ENCODE measurements around the gene DCT.
"Not testable (repeated sequence)": the region's sequence is repeated elsewhere in the genome, so short reads cannot be mapped to it uniquely, and the experiment has no call there.

The DCT gene

DNA sequence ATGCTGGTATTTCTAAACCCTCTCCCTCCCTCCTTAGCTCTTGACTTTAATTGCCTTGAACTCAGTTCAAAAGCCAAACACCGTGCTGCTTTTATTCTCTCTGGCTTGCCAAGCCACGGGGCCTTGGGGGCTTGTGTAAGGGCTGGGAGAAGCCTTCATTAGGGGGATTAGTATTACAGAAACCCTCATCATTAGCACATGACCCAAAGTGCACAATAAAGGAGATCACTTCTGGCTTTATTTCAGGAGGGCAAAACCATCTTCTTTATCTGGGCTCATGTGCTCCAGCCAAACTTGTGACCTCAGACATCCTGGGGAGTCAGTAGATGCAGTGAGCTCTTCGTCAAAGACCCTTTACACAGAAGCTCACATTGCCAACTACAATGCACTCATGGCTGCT, at the start of gene DCT:
DCT (minus strand) TSS at position 67 of the 400 bp plus-strand sequence. CDS start 427 bp downstream, outside the sequence.
- no peaks in the 10 kb centered on the region for H3K27me3 ChIP-seq (ENCODE audit: control insufficient read depth in 1 of 2, insufficient read depth in 2 of 2, low read length in 2 of 2)
- peaks cover 0 to 3% of the 10 kb centered on the region in 2 donors for H3K9me3 ChIP-seq (ENCODE audit: control insufficient read depth in 2 of 2, low read length in 2 of 2)
- H3K9ac ChIP-seq (ENCODE audit: low read length in 2 of 2): no peak within 1 kb of the TSS
- no peaks in the 10 kb centered on the region for H3K4me1 ChIP-seq (ENCODE audit: control insufficient read depth, insufficient read depth, low read length)
- no peaks in the 10 kb centered on the region for H3K36me3 ChIP-seq (ENCODE audit: control insufficient read depth in 2 of 2, insufficient read depth in 2 of 2, low read length in 2 of 2)
- H3K4me3 ChIP-seq (ENCODE audit: low read length in 2 of 2): no peak within 1 kb of the TSS
- H3K27ac ChIP-seq (ENCODE audit: low read length): no peak within 1 kb of the TSS

DNA sequence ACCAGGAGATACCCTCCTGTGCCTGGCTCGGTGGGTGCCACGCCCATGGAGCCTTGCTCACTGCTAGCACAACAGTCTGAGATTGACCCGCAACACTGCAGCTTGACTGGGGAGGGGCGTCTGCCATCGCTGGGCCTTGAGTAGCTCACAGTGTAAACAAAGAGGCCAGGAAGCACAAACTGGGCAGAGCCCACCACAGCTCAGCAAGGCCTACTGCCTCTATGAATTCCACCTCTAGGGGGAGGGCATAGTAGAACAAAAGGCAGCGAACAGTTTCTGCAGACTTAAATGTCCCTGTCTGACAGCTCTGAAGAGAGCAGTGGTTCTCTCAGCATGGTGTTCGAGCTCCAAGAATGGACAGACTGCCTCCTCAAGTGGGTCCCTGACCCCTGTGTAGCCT, 47.5 kb upstream of the DCT start:
- not testable (repeated sequence) for H3K4me1 ChIP-seq (ENCODE audit: control insufficient read depth, insufficient read depth, low read length); H3K9me3 ChIP-seq (ENCODE audit: control insufficient read depth in 2 of 2, low read length in 2 of 2); H3K4me3 ChIP-seq (ENCODE audit: low read length in 2 of 2); H3K9ac ChIP-seq (ENCODE audit: low read length in 2 of 2); H3K27ac ChIP-seq (ENCODE audit: low read length); H3K36me3 ChIP-seq (ENCODE audit: control insufficient read depth in 2 of 2, insufficient read depth in 2 of 2, low read length in 2 of 2); H3K27me3 ChIP-seq (ENCODE audit: control insufficient read depth in 1 of 2, insufficient read depth in 2 of 2, low read length in 2 of 2)

DNA sequence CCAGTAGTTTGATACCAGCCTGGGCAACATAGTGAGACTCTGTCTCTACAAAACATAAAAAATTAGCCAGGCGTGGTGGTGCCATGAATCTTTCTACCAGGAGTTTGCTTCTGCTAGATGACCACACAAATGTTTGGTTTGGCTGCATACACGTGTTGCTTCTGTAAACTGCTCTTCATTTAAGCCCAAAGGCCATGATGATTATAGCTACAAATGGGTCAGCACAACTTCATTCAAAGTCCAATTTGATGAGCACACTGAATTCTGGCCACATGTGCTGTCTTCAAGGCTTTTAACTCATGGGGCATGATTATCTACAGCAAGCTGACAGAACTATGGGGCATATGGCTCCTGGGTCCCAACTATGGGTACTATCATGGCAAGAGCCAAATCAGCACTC, 46.3 kb upstream of the DCT start:
- Histone ChIP-seq H3K27ac (ENCODE audit: low read length) (no peak overlapping the region), H3K9me3 (ENCODE audit: control insufficient read depth in 2 of 2, low read length in 2 of 2) (no peaks in the 10 kb centered on the region), H3K36me3 (ENCODE audit: control insufficient read depth in 2 of 2, insufficient read depth in 2 of 2, low read length in 2 of 2) (peaks cover 0 to 2% of the 10 kb centered on the region in 2 donors), H3K4me1 (ENCODE audit: control insufficient read depth, insufficient read depth, low read length) (no peaks in the 10 kb centered on the region), H3K4me3 (ENCODE audit: low read length in 2 of 2) (no peak overlapping the region), H3K27me3 (ENCODE audit: control insufficient read depth in 1 of 2, insufficient read depth in 2 of 2, low read length in 2 of 2) (no peaks in the 10 kb centered on the region), H3K9ac (ENCODE audit: low read length in 2 of 2) (no peak overlapping the region)

DNA sequence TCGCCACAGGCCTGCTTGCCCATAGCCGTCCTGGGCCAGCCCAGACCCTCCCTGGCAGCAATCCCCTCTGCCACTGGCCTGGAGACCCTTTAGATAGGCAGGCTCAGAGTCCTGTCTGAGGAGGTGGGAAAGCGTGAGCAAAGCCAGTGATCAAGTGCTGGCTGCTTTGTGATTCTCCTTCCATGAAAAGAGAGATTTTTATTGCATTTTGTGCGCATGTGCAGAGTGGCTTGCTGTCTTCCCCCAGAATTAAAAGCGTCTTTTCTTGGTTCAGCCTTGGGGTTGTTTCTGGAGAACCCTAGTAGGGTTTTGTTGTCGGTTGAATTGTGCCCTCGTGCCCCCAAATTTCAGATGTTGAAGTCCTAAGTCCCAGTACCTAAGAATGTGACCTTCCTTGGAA, 44.9 kb upstream of the DCT start:
- Histone ChIP-seq H3K9ac (ENCODE audit: low read length in 2 of 2) (no peak overlapping the region), H3K4me3 (ENCODE audit: low read length in 2 of 2) (no peak overlapping the region), H3K9me3 (ENCODE audit: control insufficient read depth in 2 of 2, low read length in 2 of 2) (no peaks in the 10 kb centered on the region), H3K27me3 (ENCODE audit: control insufficient read depth in 1 of 2, insufficient read depth in 2 of 2, low read length in 2 of 2) (no peaks in the 10 kb centered on the region), H3K27ac (ENCODE audit: low read length) (no peak overlapping the region), H3K4me1 (ENCODE audit: control insufficient read depth, insufficient read depth, low read length) (no peaks in the 10 kb centered on the region), H3K36me3 (ENCODE audit: control insufficient read depth in 2 of 2, insufficient read depth in 2 of 2, low read length in 2 of 2) (peaks cover 0 to 2% of the 10 kb centered on the region in 2 donors)

DNA sequence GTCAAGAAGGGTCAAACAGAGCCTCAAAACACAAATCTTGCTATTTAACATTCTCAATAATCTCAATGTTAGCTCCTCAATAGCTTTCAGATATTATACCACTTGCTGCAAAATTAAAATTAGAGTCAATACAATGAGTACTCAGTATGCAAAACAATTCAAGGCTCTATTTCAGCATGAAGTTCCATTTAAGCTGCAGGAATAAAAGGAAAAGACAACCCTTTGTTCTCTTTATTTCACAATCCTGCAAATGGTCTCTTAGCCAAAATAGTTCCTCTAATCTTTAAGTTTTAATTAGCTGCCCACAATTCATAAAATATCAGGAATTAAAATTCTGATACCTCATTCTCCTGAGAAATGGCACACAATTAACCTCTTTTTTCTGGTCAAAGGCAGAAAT, 40.5 kb upstream of the DCT start:
- no peak overlapping the region for H3K4me3 ChIP-seq (ENCODE audit: low read length in 2 of 2)
- H3K27me3 ChIP-seq (ENCODE audit: control insufficient read depth in 1 of 2, insufficient read depth in 2 of 2, low read length in 2 of 2): no peaks in the 10 kb centered on the region
- H3K27ac ChIP-seq (ENCODE audit: low read length): no peak overlapping the region
- H3K36me3 ChIP-seq (ENCODE audit: control insufficient read depth in 2 of 2, insufficient read depth in 2 of 2, low read length in 2 of 2): peaks cover 0 to 2% of the 10 kb centered on the region in 2 donors
- H3K4me1 ChIP-seq (ENCODE audit: control insufficient read depth, insufficient read depth, low read length): no peaks in the 10 kb centered on the region
- H3K9me3 ChIP-seq (ENCODE audit: control insufficient read depth in 2 of 2, low read length in 2 of 2): no peaks in the 10 kb centered on the region
- H3K9ac ChIP-seq (ENCODE audit: low read length in 2 of 2): no peak overlapping the region

DNA sequence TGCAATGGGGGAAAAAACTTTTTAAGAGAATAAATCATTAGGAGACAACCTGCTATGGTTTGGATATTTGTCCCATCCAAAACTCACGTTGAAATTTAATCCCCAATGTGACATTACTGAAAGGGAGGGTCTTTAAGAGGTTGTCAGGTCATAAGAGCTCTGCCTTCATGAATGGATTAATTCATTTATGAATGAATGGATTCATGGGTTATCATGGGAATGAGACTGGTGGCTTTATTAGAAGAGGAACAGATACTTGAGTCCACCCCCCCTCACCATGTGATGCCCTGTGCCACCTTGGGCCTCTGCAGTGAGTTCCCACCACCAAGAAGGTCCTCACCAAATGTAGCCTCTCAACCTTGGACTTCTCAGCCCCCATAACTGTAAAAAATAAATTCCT, 37.0 kb upstream of the DCT start:
- Histone ChIP-seq H3K27me3 (ENCODE audit: control insufficient read depth in 1 of 2, insufficient read depth in 2 of 2, low read length in 2 of 2) (no peaks in the 10 kb centered on the region), H3K9ac (ENCODE audit: low read length in 2 of 2) (no peak overlapping the region), H3K27ac (ENCODE audit: low read length) (no peak overlapping the region), H3K4me1 (ENCODE audit: control insufficient read depth, insufficient read depth, low read length) (no peaks in the 10 kb centered on the region), H3K4me3 (ENCODE audit: low read length in 2 of 2) (no peak overlapping the region), H3K9me3 (ENCODE audit: control insufficient read depth in 2 of 2, low read length in 2 of 2) (no peaks in the 10 kb centered on the region), H3K36me3 (ENCODE audit: control insufficient read depth in 2 of 2, insufficient read depth in 2 of 2, low read length in 2 of 2) (no peaks in the 10 kb centered on the region)

DNA sequence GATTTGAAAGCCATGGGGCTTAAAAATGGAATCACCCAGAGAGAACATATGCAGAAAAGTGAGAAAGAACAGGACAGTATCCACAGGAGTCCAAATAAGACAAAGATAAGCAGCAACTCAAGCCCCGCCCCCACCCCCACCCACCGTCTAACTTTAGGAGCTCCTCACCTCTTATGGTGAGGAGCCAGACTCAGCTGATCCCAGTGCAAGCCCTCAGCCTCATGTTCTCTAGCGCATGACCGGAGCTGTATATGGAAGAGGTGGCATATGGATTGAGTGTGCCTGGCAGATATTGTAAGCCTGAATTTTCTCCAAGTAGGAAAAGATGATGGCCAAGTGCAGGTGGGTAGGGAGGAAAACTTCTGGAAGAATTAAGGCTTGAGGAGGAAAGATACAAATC, 36.4 kb upstream of the DCT start:
- H3K4me3 ChIP-seq (ENCODE audit: low read length in 2 of 2): no peak overlapping the region
- no peak overlapping the region for H3K9ac ChIP-seq (ENCODE audit: low read length in 2 of 2)
- no peaks in the 10 kb centered on the region for H3K4me1 ChIP-seq (ENCODE audit: control insufficient read depth, insufficient read depth, low read length)
- H3K27me3 ChIP-seq (ENCODE audit: control insufficient read depth in 1 of 2, insufficient read depth in 2 of 2, low read length in 2 of 2): no peaks in the 10 kb centered on the region
- H3K36me3 ChIP-seq (ENCODE audit: control insufficient read depth in 2 of 2, insufficient read depth in 2 of 2, low read length in 2 of 2): no peaks in the 10 kb centered on the region
- H3K9me3 ChIP-seq (ENCODE audit: control insufficient read depth in 2 of 2, low read length in 2 of 2): no peaks in the 10 kb centered on the region
- H3K27ac ChIP-seq (ENCODE audit: low read length): no peak overlapping the region

DNA sequence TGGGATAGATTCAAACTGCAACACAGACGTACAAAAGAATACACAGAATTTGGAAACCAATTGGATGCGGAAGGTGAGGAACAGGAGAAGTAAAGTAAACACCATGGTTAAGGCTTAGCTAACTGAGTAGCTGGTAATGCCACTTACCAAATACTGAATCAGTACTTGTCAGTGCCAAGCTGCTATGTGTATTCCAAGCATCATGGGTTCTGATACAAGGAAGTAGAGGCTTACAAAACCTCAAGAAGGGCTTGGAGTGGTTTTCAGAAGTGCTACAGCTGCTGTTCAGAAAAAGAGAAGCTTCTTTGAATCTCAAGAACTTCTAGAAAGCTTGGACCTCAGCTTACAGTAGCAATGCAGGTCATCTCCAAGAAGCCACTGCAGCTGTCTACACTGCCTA, 35.9 kb upstream of the DCT start:
- Histone ChIP-seq H3K36me3 (ENCODE audit: control insufficient read depth in 2 of 2, insufficient read depth in 2 of 2, low read length in 2 of 2) (no peaks in the 10 kb centered on the region), H3K4me3 (ENCODE audit: low read length in 2 of 2) (no peak overlapping the region), H3K27ac (ENCODE audit: low read length) (no peak overlapping the region), H3K9me3 (ENCODE audit: control insufficient read depth in 2 of 2, low read length in 2 of 2) (no peaks in the 10 kb centered on the region), H3K4me1 (ENCODE audit: control insufficient read depth, insufficient read depth, low read length) (no peaks in the 10 kb centered on the region), H3K27me3 (ENCODE audit: control insufficient read depth in 1 of 2, insufficient read depth in 2 of 2, low read length in 2 of 2) (no peaks in the 10 kb centered on the region), H3K9ac (ENCODE audit: low read length in 2 of 2) (no peak overlapping the region)

DNA sequence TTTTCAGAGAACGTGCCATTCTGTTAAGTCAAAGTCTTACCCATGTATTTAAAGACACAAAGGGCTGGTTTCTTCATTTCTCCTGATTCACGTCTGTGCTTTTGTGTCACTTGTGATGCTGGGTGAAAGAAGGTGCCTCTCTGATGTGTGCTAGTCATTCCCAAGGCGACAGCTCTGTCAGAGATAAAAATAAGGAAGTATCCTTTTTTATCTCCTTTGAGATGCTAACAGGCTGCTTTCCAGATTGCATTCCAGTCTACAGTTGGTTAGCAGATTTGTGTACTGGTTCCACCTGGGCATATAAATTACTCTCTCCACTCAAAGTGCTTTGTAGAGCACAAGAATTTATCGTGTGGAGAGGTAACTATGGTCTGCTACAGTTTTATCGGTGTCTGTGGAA, 33.5 kb upstream of the DCT start:
- Histone ChIP-seq H3K36me3 (ENCODE audit: control insufficient read depth in 2 of 2, insufficient read depth in 2 of 2, low read length in 2 of 2) (no peaks in the 10 kb centered on the region), H3K4me1 (ENCODE audit: control insufficient read depth, insufficient read depth, low read length) (no peaks in the 10 kb centered on the region)

DNA sequence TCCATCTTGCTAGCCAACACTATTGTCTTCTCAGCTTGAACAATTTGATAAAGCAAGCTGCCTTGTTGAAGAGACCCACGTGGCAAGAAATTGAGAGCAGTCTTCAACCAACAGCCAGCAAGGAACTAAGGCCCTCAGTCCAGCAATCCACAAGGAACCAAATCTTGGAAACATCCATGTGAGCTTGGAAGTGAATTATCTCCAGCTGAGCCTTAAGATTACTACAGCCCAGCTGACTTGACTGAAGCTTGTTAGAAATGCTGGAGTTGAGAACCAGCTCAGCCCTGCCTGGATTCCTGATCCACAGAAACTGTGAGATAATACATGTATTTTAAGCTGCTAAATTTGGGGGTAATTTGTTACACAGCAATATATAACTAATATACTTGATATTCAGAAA, 26.2 kb upstream of the DCT start:
- no peaks in the 10 kb centered on the region for H3K27me3 ChIP-seq (ENCODE audit: control insufficient read depth in 1 of 2, insufficient read depth in 2 of 2, low read length in 2 of 2)
- H3K4me3 ChIP-seq (ENCODE audit: low read length in 2 of 2): no peak overlapping the region
- no peak overlapping the region for H3K9ac ChIP-seq (ENCODE audit: low read length in 2 of 2)
- H3K9me3 ChIP-seq (ENCODE audit: control insufficient read depth in 2 of 2, low read length in 2 of 2): no peaks in the 10 kb centered on the region
- no peak overlapping the region for H3K27ac ChIP-seq (ENCODE audit: low read length)
- H3K4me1 ChIP-seq (ENCODE audit: control insufficient read depth, insufficient read depth, low read length): no peaks in the 10 kb centered on the region
- H3K36me3 ChIP-seq (ENCODE audit: control insufficient read depth in 2 of 2, insufficient read depth in 2 of 2, low read length in 2 of 2): no peaks in the 10 kb centered on the region

More for the DNA sequence above, 33.5 kb upstream of the DCT start:
- no peaks in the 10 kb centered on the region for H3K9me3 ChIP-seq (ENCODE audit: control insufficient read depth in 2 of 2, low read length in 2 of 2)
- no peak overlapping the region for H3K4me3 ChIP-seq (ENCODE audit: low read length in 2 of 2)
- no peak overlapping the region for H3K9ac ChIP-seq (ENCODE audit: low read length in 2 of 2)
- no peaks in the 10 kb centered on the region for H3K27me3 ChIP-seq (ENCODE audit: control insufficient read depth in 1 of 2, insufficient read depth in 2 of 2, low read length in 2 of 2)
- no peak overlapping the region for H3K27ac ChIP-seq (ENCODE audit: low read length)

DNA sequence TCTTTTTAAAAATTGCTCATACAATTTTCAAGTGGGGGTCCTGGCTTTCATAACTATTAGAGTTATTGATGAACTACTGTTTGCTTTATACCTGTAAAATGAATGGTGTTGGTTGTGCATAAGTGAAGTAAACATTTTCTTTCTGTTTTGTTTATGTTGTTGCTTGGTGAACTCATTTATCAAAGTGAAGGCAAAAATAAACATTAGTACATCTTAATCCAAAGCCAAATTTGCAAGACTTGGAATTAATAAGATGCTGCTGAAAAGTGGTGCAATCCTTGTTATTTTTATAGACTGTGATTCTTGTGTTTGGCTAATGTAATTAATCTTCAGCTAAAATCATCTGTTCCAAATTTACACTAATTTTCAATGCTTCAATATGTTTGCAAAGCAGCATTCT, 24.4 kb upstream of the DCT start:
- no peaks in the 10 kb centered on the region for H3K9me3 ChIP-seq (ENCODE audit: control insufficient read depth in 2 of 2, low read length in 2 of 2)
- H3K9ac ChIP-seq (ENCODE audit: low read length in 2 of 2): no peak overlapping the region
- no peak overlapping the region for H3K27ac ChIP-seq (ENCODE audit: low read length)
- no peak overlapping the region for H3K4me3 ChIP-seq (ENCODE audit: low read length in 2 of 2)
- H3K27me3 ChIP-seq (ENCODE audit: control insufficient read depth in 1 of 2, insufficient read depth in 2 of 2, low read length in 2 of 2): no peaks in the 10 kb centered on the region
- H3K36me3 ChIP-seq (ENCODE audit: control insufficient read depth in 2 of 2, insufficient read depth in 2 of 2, low read length in 2 of 2): no peaks in the 10 kb centered on the region
- no peaks in the 10 kb centered on the region for H3K4me1 ChIP-seq (ENCODE audit: control insufficient read depth, insufficient read depth, low read length)

DNA sequence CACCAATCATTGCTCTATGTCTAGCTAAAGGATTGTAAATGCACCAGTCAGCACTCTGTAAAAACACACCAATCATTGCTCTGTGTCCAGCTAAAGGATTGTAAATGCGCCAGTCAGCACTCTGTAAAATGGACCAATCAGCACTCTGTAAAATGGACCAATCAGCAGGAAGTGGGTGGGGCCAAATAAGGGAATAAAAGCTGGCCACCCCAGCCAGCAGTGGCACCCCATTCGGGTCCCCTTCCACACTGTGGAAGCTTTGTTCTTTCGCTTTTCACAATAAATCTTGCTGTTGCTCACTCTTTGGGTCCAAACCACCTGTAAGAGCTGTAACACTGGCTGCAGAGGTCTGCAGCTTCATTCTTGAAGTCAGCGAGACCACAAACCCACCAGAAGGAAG, 19.3 kb upstream of the DCT start:
- not testable (repeated sequence) for H3K9ac ChIP-seq (ENCODE audit: low read length in 2 of 2); H3K27me3 ChIP-seq (ENCODE audit: control insufficient read depth in 1 of 2, insufficient read depth in 2 of 2, low read length in 2 of 2); H3K9me3 ChIP-seq (ENCODE audit: control insufficient read depth in 2 of 2, low read length in 2 of 2); H3K36me3 ChIP-seq (ENCODE audit: control insufficient read depth in 2 of 2, insufficient read depth in 2 of 2, low read length in 2 of 2); H3K4me1 ChIP-seq (ENCODE audit: control insufficient read depth, insufficient read depth, low read length); H3K4me3 ChIP-seq (ENCODE audit: low read length in 2 of 2); H3K27ac ChIP-seq (ENCODE audit: low read length)
